K562 (cell line): Measurements from ENCODE around the gene NR2F1. TPM values are rescaled to one million over a fixed set of nuclear protein-coding genes. Genes with fewer than 3 reads are reported as not detected.

Experiments
- ATAC-seq: fragments of 200-7000 bp; cut with Tn5 transposase; 3 replicates; pipeline ENCODE4 v1.9.1; 2020; ENCODE audit warnings: moderate library complexity
- BruUV-seq: library from RNA; stranded (reverse); fragments of 400-500 nt; replicated peaks from 2 replicates; lab custom pipeline; 2021; lab: Mats Ljungman, UMichigan
- CTCF ChIA-PET: fragments of 300-600 bp; formaldehyde crosslinking; extraction: SDS; loops from one replicate; lab custom pipeline; 2021; ENCODE audit warnings: low intra/inter-chr PET ratio; lab: Yijun Ruan, JAX
- POLR2A ChIA-PET: fragments of 300-600, 350-650 bp; sonication (Branson Sonifier 250); formaldehyde crosslinking; extraction: SDS; loops from one replicate; lab custom pipeline; 2021; ENCODE audit warnings: antibody characterized with exemption, inconsistent platforms; lab: Yijun Ruan, JAX
- DNase-seq, 4 experiments: peaks; one replicate each; pipeline versions ENCODE4 v3.0.0 to v3.0.0-alpha.2; 2011 to 2018; ENCODE audit warnings: low spot score in 3 of 4, mixed read lengths in 3 of 4; ENCODE audit errors: extremely low read depth in 1 of 4
- FAIRE-seq: peaks from 2 replicates; lab custom pipeline; 2011; peaks lifted over from hg19 to GRCh38; lab: Jason Lieb, UNC
- H2AFZ ChIP-seq: 2 replicates; pipeline ENCODE4 v1.6.0; 2011; ENCODE audit warnings: low read depth, low read length, control low read depth, inconsistent platforms
- H3K27ac ChIP-seq: fragments of 200-600 bp; 3 replicates; pipeline ENCODE4 v1.8.0; 2011; ENCODE audit warnings: low read depth, mild to moderate bottlenecking, control low read depth, inconsistent platforms, low read length, moderate library complexity, mixed read lengths; ENCODE audit errors: extremely low read depth
- H3K27me3 ChIP-seq, 2 experiments: fragments of 300-600 bp in 1 of 2; 2 replicates in 1 of 2; 3 replicates in 1 of 2; pipeline versions ENCODE4 v1.6.0 to v1.8.0; 2011; ENCODE audit warnings: inconsistent platforms in 2 of 2, low read length in 2 of 2, mild to moderate bottlenecking in 1 of 2, mixed read lengths in 1 of 2, moderate library complexity in 1 of 2; ENCODE audit not compliant: control insufficient read depth in 2 of 2, insufficient read depth in 2 of 2
- H3K36me3 ChIP-seq: fragments of 300-600 bp; 3 replicates; pipeline ENCODE4 v1.8.0; 2011; ENCODE audit warnings: mild to moderate bottlenecking, low read length, inconsistent platforms; ENCODE audit not compliant: control insufficient read depth, insufficient read depth
- H3K4me1 ChIP-seq, 2 experiments: fragments of 200-600 bp in 1 of 2; replicated peaks in 1 of 2; 2 replicates in 1 of 2; 3 replicates in 1 of 2; pipeline versions ENCODE4 v1.5.1 to v1.8.0; 2011; ENCODE audit warnings: inconsistent platforms in 2 of 2, low read length in 2 of 2, mild to moderate bottlenecking in 1 of 2, mixed read lengths in 1 of 2, moderate library complexity in 1 of 2; ENCODE audit not compliant: control insufficient read depth in 2 of 2, insufficient read depth in 2 of 2
- H3K4me2 ChIP-seq: 2 replicates; pipeline ENCODE4 v1.6.1; 2011; ENCODE audit warnings: low read length, control low read depth, inconsistent platforms, mixed read lengths; ENCODE audit not compliant: insufficient read depth
- H3K4me3 ChIP-seq: fragments of 200-600 bp; sonication (generic), shearing (Covaris generic); 2 replicates; pipeline ENCODE4 v1.5.1; 2016; ENCODE audit warnings: control low read depth, inconsistent platforms
- H3K79me2 ChIP-seq: fragments of 200-600 bp; 3 replicates; pipeline ENCODE4 v1.8.0; 2011; ENCODE audit warnings: low read length, inconsistent platforms; ENCODE audit not compliant: control insufficient read depth, insufficient read depth
- H3K9ac ChIP-seq, 2 experiments: 2 replicates each; pipeline versions ENCODE4 v1.6.0 to v1.6.1; 2011; ENCODE audit warnings: low read depth in 2 of 2, low read length in 2 of 2, control low read depth in 1 of 2, inconsistent platforms in 1 of 2, mild to moderate bottlenecking in 1 of 2, mixed read lengths in 1 of 2; ENCODE audit not compliant: insufficient read depth in 1 of 2
- H3K9me1 ChIP-seq: one replicate; pipeline ENCODE4 v1.6.0; 2011; ENCODE audit warnings: inconsistent platforms, mild to moderate bottlenecking, low read length, moderate library complexity; ENCODE audit not compliant: control insufficient read depth, insufficient read depth
- H3K9me3 ChIP-seq: replicated peaks from 2 replicates; pipeline ENCODE4 v1.5.1; 2011; ENCODE audit warnings: low read depth, low read length, inconsistent platforms; ENCODE audit not compliant: control insufficient read depth, insufficient read depth
- H4K20me1 ChIP-seq: replicated peaks from 2 replicates; pipeline ENCODE4 v1.6.1; 2011; ENCODE audit warnings: low read length, inconsistent platforms, mixed read lengths; ENCODE audit not compliant: control insufficient read depth, insufficient read depth
- CEBPB ChIP-seq: fragments of 450-650 bp; IDR thresholded peaks from 2 replicates; pipeline ENCODE4 v1.6.1; 2016; ENCODE audit warnings: missing genetic modification characterization, missing compliant biosample characterization
- ELF2 ChIP-seq: fragments of 250-450 bp; sonication (Bioruptor Pico); IDR thresholded peaks from 2 replicates; pipeline ENCODE4 v1.5.0; 2021; ENCODE audit warnings: mild to moderate bottlenecking
- SNIP1 ChIP-seq: fragments of 450-650 bp; IDR thresholded peaks from 2 replicates; pipeline ENCODE4 v1.7.1; 2017; ENCODE audit warnings: low read depth, mild to moderate bottlenecking
- ZNF184 ChIP-seq: sonication (generic); formaldehyde crosslinking; IDR thresholded peaks from 2 replicates; pipeline ENCODE4 v1.5.0; 2020; ENCODE audit warnings: missing genetic modification reagents
- ZNF280B ChIP-seq: fragments of 250-450 bp; sonication (Bioruptor Pico); IDR thresholded peaks from 2 replicates; pipeline ENCODE4 v1.5.1; 2021; ENCODE audit warnings: mild to moderate bottlenecking
- WGBS: fragments of 100-300 bp; shearing (Covaris generic); methylation state at CpG from one replicate; pipeline ENCODE4 v1.1.6; 2016; ENCODE audit warnings: low coverage, mixed read lengths; ENCODE audit not compliant: insufficient coverage; ENCODE audit errors: missing lambda C conversion rate; 5-methylcytosine and 5-hydroxymethylcytosine counted together
- in situ Hi-C: fragments of 300-500 bp; cut with MboI; formaldehyde crosslinking; loops from 4 replicates; pipeline ENCODE4 v1.15.0; 2018; ENCODE audit warnings: inconsistent platforms, mixed read lengths
- intact Hi-C: fragments of 100-400 bp; cut with micrococcal nuclease; formaldehyde crosslinking; loops from 2 replicates; pipeline ENCODE4 v1.14.2; 2022
- polyA plus RNA-seq, 8 experiments: library from polyadenylated mRNA; depleted of rRNA in 4 of 8; stranded (reverse) in 5 of 8; unstranded in 3 of 8; fragments of >200 nt; fragmentation: Nextera tagmentation in 2 of 8; fragmentation: Illumina TruSeq in 1 of 8; extraction: Ambion mirVana in 2 of 8; extraction: Trizol in 1 of 8; gene quantifications; 2 replicates each; pipeline versions ENCODE4 v1.2.1 to v1.2.3, GENCODE V29; 2011 to 2014; ENCODE audit warnings: inconsistent platforms in 1 of 8, missing spikeins in 1 of 8
- total RNA-seq, 7 experiments: library from RNA; depleted of rRNA in 6 of 7; stranded (reverse); fragments of >200 nt in 6 of 7; fragmentation: Illumina TruSeq in 2 of 7; extraction: Trizol in 2 of 7; gene quantifications; 2 replicates each; pipeline versions ENCODE4 v1.2.1 to v1.2.3, GENCODE V29; 2011 to 2021; ENCODE audit warnings: low replicate concordance in 1 of 7
- TF ChIP-seq, protein P1 (sequence below), 2 experiments: fragments of 450-650 bp in 1 of 2; sonication (generic) in 1 of 2; formaldehyde crosslinking in 1 of 2; IDR thresholded peaks in 1 of 2; conservative IDR thresholded peaks in 1 of 2; 2 replicates each; pipeline versions ENCODE4 v1.6.1 to v1.8.1; 2016 to 2023; ENCODE audit warnings: mild to moderate bottlenecking in 2 of 2, moderate library complexity in 2 of 2, inconsistent platforms in 1 of 2, missing genetic modification reagents in 1 of 2

Gene NR2F1
- total and polyA plus RNA-seq, 9 of the 15 experiments (the other 6 are each of a cell fraction or from before 2014, with no cell fraction given) = 0.18 TPM; not detected in 8

DNA sequence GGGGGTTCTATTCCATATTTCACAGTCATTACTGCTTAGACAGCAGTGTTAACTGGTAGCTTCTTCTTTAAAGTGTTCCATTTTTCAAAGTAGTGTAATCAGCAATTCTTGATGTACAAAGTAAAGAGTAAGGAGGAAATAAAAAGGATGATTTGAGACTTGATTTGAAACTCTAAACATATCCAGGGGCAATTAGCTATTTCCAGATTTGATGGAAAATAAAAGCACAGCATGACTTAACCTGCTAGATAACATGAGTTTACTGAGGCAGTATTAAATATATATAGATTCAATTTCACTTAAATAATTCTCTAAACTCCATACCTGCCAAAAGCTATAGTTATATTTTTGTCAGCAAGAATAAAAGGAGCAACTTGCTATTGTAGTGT is 29.8 kb downstream of the NR2F1 start (continued):
- no peak for TF ChIP-seq ZNF280B (CRISPR knock-in tag)
- TF ChIP-seq, all 486 proteins: peak for 0

DNA sequence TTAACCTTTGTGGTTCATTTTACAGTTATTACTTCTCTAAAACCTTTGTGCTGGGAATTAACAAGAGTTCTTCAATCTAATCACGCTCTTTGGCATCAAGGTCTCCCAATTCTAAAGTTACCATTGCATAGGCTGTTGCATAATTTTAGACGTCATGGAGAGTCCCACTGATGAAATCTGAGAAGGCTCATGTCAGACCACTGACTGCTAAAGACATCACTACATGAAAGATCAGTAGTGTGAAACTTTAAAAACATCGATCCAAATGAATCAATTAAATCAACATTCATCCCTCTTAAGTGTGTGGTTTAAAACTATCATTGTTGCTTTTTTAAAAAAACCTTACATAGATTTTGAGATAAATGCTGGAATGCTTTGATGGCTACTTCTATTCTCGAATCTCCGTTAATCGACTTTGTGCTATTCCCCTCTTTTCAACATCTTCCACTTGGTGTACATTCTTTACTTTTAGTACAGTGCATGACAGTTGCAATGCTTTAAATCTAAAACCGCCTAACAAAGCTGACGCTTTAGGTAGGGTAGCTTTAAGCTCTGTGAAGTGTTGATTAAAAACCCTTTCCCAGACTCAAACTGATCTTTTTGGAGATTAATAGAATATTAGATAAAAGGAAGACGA is 33.6 kb downstream of the NR2F1 start:
- peaks cover 0 to 5% of the 10 kb centered on the region in 2 experiments; a peak in 1 of 5 replicates for H3K27me3 ChIP-seq
- no peak overlapping the region for H3K9ac ChIP-seq
- H3K4me1 ChIP-seq = peaks cover 0 to 6% of the 10 kb centered on the region in 2 experiments; a peak in 1 of 5 replicates
- H2AFZ ChIP-seq = no peak overlapping the region
- no TSS peak for BruUV-seq
- H3K4me2 ChIP-seq = no peak overlapping the region
- intact Hi-C loops = loop anchor here (10.0 kb wide), 1 partner anchor 298 kb away; no protein-coding TSS in a partner anchor
- CTCF ChIA-PET = no interaction called here
- WGBS = 0% methylated on average over 9 of the region's 9 CpGs
- H3K9me3 ChIP-seq = no peaks in the 10 kb centered on the region
- ATAC-seq = no peak
- no peak overlapping the region for H3K27ac ChIP-seq
- no peaks in the 10 kb centered on the region for H3K79me2 ChIP-seq
- TF ChIP-seq SNIP1 (no peak), CEBPB (no peak), ELF2 (no peak), ZNF184 (CRISPR knock-in tag) (no peak)
- TF ChIP-seq, protein P1, sequence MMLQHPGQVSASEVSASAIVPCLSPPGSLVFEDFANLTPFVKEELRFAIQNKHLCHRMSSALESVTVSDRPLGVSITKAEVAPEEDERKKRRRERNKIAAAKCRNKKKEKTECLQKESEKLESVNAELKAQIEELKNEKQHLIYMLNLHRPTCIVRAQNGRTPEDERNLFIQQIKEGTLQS (IDR thresholded peaks at IDR 0.05) = no peak
- TF ChIP-seq, protein P1 (CRISPR knock-in tag; conservative IDR thresholded peaks at IDR 0.05) = no peak
- POLR2A ChIA-PET = no interaction called here
- H4K20me1 ChIP-seq = no peaks in the 10 kb centered on the region
- no peaks in the 10 kb centered on the region for H3K9me1 ChIP-seq
- H3K36me3 ChIP-seq = no peaks in the 10 kb centered on the region
- in situ Hi-C loops = no loop called here
- no peak for DNase-seq
- H3K4me3 ChIP-seq = no peak overlapping the region
- no peak for FAIRE-seq
